ENCODE data around the gene DRG2. TPM values are rescaled to one million over a fixed set of nuclear protein-coding genes. Genes with fewer than 3 reads are reported as not detected.

The DRG2 gene
- total RNA-seq, 1 donor from 2014 or later: 35.1 TPM

- ATAC-seq: no peak
- H3K9me3 ChIP-seq: no peaks in the 10 kb centered on the region
- peaks cover 38% of the 10 kb centered on the region for H3K36me3 ChIP-seq
- no peaks in the 10 kb centered on the region for H3K27me3 ChIP-seq
- intact Hi-C loops (cut with DNase I): no loop called here
- TF ChIP-seq, protein P1, sequence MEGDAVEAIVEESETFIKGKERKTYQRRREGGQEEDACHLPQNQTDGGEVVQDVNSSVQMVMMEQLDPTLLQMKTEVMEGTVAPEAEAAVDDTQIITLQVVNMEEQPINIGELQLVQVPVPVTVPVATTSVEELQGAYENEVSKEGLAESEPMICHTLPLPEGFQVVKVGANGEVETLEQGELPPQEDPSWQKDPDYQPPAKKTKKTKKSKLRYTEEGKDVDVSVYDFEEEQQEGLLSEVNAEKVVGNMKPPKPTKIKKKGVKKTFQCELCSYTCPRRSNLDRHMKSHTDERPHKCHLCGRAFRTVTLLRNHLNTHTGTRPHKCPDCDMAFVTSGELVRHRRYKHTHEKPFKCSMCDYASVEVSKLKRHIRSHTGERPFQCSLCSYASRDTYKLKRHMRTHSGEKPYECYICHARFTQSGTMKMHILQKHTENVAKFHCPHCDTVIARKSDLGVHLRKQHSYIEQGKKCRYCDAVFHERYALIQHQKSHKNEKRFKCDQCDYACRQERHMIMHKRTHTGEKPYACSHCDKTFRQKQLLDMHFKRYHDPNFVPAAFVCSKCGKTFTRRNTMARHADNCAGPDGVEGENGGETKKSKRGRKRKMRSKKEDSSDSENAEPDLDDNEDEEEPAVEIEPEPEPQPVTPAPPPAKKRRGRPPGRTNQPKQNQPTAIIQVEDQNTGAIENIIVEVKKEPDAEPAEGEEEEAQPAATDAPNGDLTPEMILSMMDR (IDR thresholded peaks at IDR 0.05): no peak
- no peaks in the 10 kb centered on the region for H3K4me1 ChIP-seq
- H3K27ac ChIP-seq: no peak overlapping the region
- H3K4me3 ChIP-seq: no peak overlapping the region
- DNase-seq: no peak
Measured at GRCh38 chr17:18066866-18067265, 20.9 kb upstream of the DRG2 start.

- no peak for DNase-seq
- no peaks in the 10 kb centered on the region for H3K4me1 ChIP-seq
- peaks cover 19% of the 10 kb centered on the region for H3K36me3 ChIP-seq
- TF ChIP-seq, protein P1 (IDR thresholded peaks at IDR 0.05): no peak
- no peak overlapping the region for H3K27ac ChIP-seq
- ATAC-seq: no peak
- H3K27me3 ChIP-seq: no peaks in the 10 kb centered on the region
- H3K9me3 ChIP-seq: no peaks in the 10 kb centered on the region
- H3K4me3 ChIP-seq: no peak overlapping the region
- intact Hi-C loops (cut with DNase I): no loop called here
Measured at GRCh38 chr17:18069101-18069500, 18.6 kb upstream of the DRG2 start.

- no peak for DNase-seq
- Histone ChIP-seq H3K27ac (no peak overlapping the region), H3K27me3 (peaks cover 1% of the 10 kb centered on the region), H3K36me3 (peaks cover 3% of the 10 kb centered on the region), H3K4me3 (no peak overlapping the region), H3K9me3 (no peaks in the 10 kb centered on the region), H3K4me1 (no peaks in the 10 kb centered on the region)
- intact Hi-C loops (cut with DNase I): no loop called here
- no peak for ATAC-seq
- TF ChIP-seq, protein P1 (IDR thresholded peaks at IDR 0.05): no peak
Measured at GRCh38 chr17:18070861-18071340, 16.8 kb upstream of the DRG2 start.

- ATAC-seq (no peak), DNase-seq (no peak)
- peaks cover 6% of the 10 kb centered on the region for H3K27me3 ChIP-seq
- H3K4me3 ChIP-seq: no peak overlapping the region
- H3K4me1 ChIP-seq: no peaks in the 10 kb centered on the region
- H3K36me3 ChIP-seq: no peaks in the 10 kb centered on the region
- TF ChIP-seq, protein P1 (IDR thresholded peaks at IDR 0.05): no peak
- intact Hi-C loops (cut with DNase I): no loop called here
- H3K27ac ChIP-seq: no peak overlapping the region
- no peaks in the 10 kb centered on the region for H3K9me3 ChIP-seq
Measured at GRCh38 chr17:18071751-18072150, 16.0 kb upstream of the DRG2 start.

GRCh38 chr17:18074566-18075272 is 13.0 kb upstream of the DRG2 start:
- no peak overlapping the region for H3K27ac ChIP-seq
- no peak for ATAC-seq
- H3K4me1 ChIP-seq: no peaks in the 10 kb centered on the region
- no peak overlapping the region for H3K4me3 ChIP-seq
- no peaks in the 10 kb centered on the region for H3K9me3 ChIP-seq
- TF ChIP-seq, protein P1 (IDR thresholded peaks at IDR 0.05): no peak
- intact Hi-C loops (cut with DNase I): no loop called here
- H3K36me3 ChIP-seq: no peaks in the 10 kb centered on the region
- peaks cover 6% of the 10 kb centered on the region for H3K27me3 ChIP-seq
- no peak for DNase-seq

All from upper lobe of right lung (tissue), 1 donor.